ENCODE measurements around the gene APELA.

DNA sequence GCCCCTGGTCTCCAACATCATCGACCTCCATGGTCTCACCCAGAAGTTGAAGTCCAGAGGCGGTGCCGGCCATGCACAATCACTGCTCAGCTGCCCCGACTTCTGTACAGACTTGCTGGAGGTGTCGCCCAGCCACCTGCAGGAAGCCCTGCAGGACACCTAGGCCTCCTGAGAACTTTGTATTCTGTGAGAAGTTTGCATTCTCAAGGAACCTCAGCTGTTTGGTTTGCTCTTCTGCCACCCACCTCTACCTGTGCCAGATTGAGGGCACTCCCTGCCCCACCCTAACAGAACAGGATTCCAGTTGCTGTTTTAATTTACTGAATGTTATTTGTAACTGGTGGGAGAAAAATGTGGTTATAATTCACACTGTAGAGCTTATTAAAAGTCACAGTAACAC lies 53.7 kb downstream of the APELA start:
- no peak for TF ChIP-seq EZH2phosphoT487 (IDR thresholded peaks at IDR 0.05; ENCODE audit: insufficient read depth, low read depth)
- no peak for TF ChIP-seq EZH2 (IDR thresholded peaks at IDR 0.05; ENCODE audit: insufficient read depth, poor library complexity, severe bottlenecking)

All from GM23248 (cell line).